ENCODE measurements around the gene PRG3. TPM values are rescaled to one million over a fixed set of nuclear protein-coding genes. Genes with fewer than 3 reads are reported as not detected.

The PRG3 gene
- total RNA-seq, 1 donor from 2014 or later = not detected

DNA sequence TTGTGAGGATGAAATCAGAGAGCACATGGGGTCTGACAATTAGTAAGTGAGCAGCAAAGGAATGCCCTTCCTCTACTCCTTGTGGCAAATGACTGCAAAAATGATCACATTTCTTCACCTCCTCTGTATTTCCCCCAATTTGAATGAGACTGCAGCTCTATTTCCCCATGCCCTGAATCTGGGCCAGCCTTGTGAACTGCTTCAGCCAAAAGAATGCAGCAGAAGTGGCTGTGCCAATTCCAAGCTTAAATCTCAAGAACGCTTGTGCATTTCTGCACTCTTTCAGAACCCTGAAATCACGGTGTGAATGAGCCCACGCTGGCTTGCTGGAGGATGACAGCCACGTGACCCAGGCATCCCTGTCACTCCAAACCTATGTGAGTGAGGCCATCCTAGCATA, 36.1 kb upstream of the PRG3 start:
- peaks cover 10% of the 10 kb centered on the region for H3K27me3 Mint-ChIP-seq (ENCODE audit: unreplicated experiment)
- H3K27ac Mint-ChIP-seq (ENCODE audit: unreplicated experiment) = peak overlapping the region; percentile 25
- peaks cover 27% of the 10 kb centered on the region for H3K36me3 Mint-ChIP-seq (ENCODE audit: low read depth, unreplicated experiment)
- H3K4me1 Mint-ChIP-seq (ENCODE audit: unreplicated experiment) = peaks cover 43% of the 10 kb centered on the region
- no peaks in the 10 kb centered on the region for H3K9me3 Mint-ChIP-seq (ENCODE audit: unreplicated experiment)
- DNase-seq (ENCODE audit: low spot score) = no peak
- no peak for TF ChIP-seq CTCF (IDR thresholded peaks at IDR 0.05; ENCODE audit: unreplicated experiment)
- no peak overlapping the region for H3K4me3 Mint-ChIP-seq (ENCODE audit: unreplicated experiment)

DNA sequence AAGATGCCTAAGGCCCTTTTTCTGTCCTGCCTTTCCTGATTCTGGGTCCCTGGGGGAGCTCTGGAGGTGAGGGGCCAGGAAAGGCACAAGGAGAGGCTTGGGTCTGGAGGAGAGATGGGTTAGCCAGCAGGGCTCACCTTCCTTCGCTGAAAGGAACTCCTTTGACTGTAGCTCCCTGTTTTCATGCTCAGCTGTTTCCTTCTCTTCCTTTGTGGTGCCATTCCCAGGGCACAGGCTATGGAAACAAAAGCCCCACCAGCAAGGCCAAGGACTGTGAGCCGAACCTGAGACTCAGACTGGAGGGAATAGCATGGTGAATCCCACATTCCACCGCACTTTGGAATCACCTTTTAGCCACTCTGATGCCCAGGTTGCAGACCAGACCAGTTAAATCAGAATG, 35.5 kb upstream of the PRG3 start:
- Mint-ChIP-seq H3K9me3 (ENCODE audit: unreplicated experiment) (no peaks in the 10 kb centered on the region), H3K4me1 (ENCODE audit: unreplicated experiment) (peaks cover 43% of the 10 kb centered on the region), H3K27ac (ENCODE audit: unreplicated experiment) (peak overlapping the region; percentile 10)

GRCh38 chr11:57414612-57415212, 33.8 kb upstream of the PRG3 start:
- H3K27ac Mint-ChIP-seq (ENCODE audit: unreplicated experiment) = no peak overlapping the region
- H3K36me3 Mint-ChIP-seq (ENCODE audit: low read depth, unreplicated experiment) = peaks cover 30% of the 10 kb centered on the region
- no peak for TF ChIP-seq CTCF (IDR thresholded peaks at IDR 0.05; ENCODE audit: unreplicated experiment)

More for the DNA sequence above, 35.5 kb upstream of the PRG3 start:
- H3K4me3 Mint-ChIP-seq (ENCODE audit: unreplicated experiment) = no peak overlapping the region
- H3K36me3 Mint-ChIP-seq (ENCODE audit: low read depth, unreplicated experiment) = peaks cover 27% of the 10 kb centered on the region
- no peak for DNase-seq (ENCODE audit: low spot score)
- H3K27me3 Mint-ChIP-seq (ENCODE audit: unreplicated experiment) = peaks cover 10% of the 10 kb centered on the region
- TF ChIP-seq CTCF (IDR thresholded peaks at IDR 0.05; ENCODE audit: unreplicated experiment) = no peak

GRCh38 chr11:57413681-57414080, 32.7 kb upstream of the PRG3 start:
- Mint-ChIP-seq H3K4me1 (ENCODE audit: unreplicated experiment) (peaks cover 46% of the 10 kb centered on the region), H3K9me3 (ENCODE audit: unreplicated experiment) (no peaks in the 10 kb centered on the region)

More at GRCh38 chr11:57414612-57415212, 33.8 kb upstream of the PRG3 start:
- H3K9me3 Mint-ChIP-seq (ENCODE audit: unreplicated experiment) = no peaks in the 10 kb centered on the region
- H3K27me3 Mint-ChIP-seq (ENCODE audit: unreplicated experiment) = peaks cover 10% of the 10 kb centered on the region
- no peak for DNase-seq (ENCODE audit: low spot score)
- peaks cover 43% of the 10 kb centered on the region for H3K4me1 Mint-ChIP-seq (ENCODE audit: unreplicated experiment)
- peak overlapping the region; percentile 52 for H3K4me3 Mint-ChIP-seq (ENCODE audit: unreplicated experiment)

More at GRCh38 chr11:57413681-57414080, 32.7 kb upstream of the PRG3 start:
- DNase-seq (ENCODE audit: low spot score) = no peak
- peak overlapping the region; percentile 17 for H3K4me3 Mint-ChIP-seq (ENCODE audit: unreplicated experiment)
- TF ChIP-seq CTCF (IDR thresholded peaks at IDR 0.05; ENCODE audit: unreplicated experiment) = no peak
- peaks cover 10% of the 10 kb centered on the region for H3K27me3 Mint-ChIP-seq (ENCODE audit: unreplicated experiment)
- H3K36me3 Mint-ChIP-seq (ENCODE audit: low read depth, unreplicated experiment) = peaks cover 30% of the 10 kb centered on the region
- H3K27ac Mint-ChIP-seq (ENCODE audit: unreplicated experiment) = peak overlapping the region; percentile 54
